Keratinocyte (primary cell): Measurements from ENCODE around the gene SLC1A3.

ENCODE experiments used
- CTCF ChIP-seq, 3 experiments: IDR thresholded peaks in 1 of 3; conservative IDR thresholded peaks in 1 of 3; optimal IDR thresholded peaks in 1 of 3; 2 replicates in 2 of 3; 3 replicates in 1 of 3; pipeline versions ENCODE3 to v1.5.1; 2011; ENCODE audit warnings: low read length in 3 of 3, mild to moderate bottlenecking in 3 of 3, moderate library complexity in 2 of 3, control low read depth in 1 of 3, inconsistent platforms in 1 of 3; ENCODE audit not compliant: insufficient read depth in 2 of 3; ENCODE audit errors: extremely low read depth in 1 of 3
- EZH2 ChIP-seq: IDR thresholded peaks from one replicate; pipeline ENCODE4 v1.6.1; 2012; ENCODE audit warnings: inconsistent platforms, mild to moderate bottlenecking, low read length, moderate library complexity

GRCh38 chr5:36606428-36607113 lies at the start of gene SLC1A3:
- TF ChIP-seq CTCF (optimal IDR thresholded peaks at IDR 0.05 in 1 of 3, IDR thresholded peaks at IDR 0.05 in 1 of 3, conservative IDR thresholded peaks at IDR 0.05 in 1 of 3; ENCODE audit: extremely low read depth in 1 of 3, insufficient read depth in 2 of 3, low read length in 3 of 3), result no peak
- TF ChIP-seq EZH2, result no peak
